HEK293 (cell line): Measurements from ENCODE around the gene DNAJB5.
A peak's percentile ranks its signal among the peaks of the same experiment; 100 is the strongest.

Source experiments
- GFI1B ChIP-seq: fragments of 450-650 bp; formaldehyde crosslinking; IDR thresholded peaks from 2 replicates; pipeline ENCODE4 v1.5.1; 2016; ENCODE audit warnings: missing biosample characterization, missing genetic modification characterization
- GLI4 ChIP-seq: fragments of 450-650 bp; formaldehyde crosslinking; IDR thresholded peaks from 2 replicates; pipeline ENCODE4 v1.5.1; 2016; ENCODE audit warnings: missing biosample characterization, missing genetic modification characterization
- HIC1 ChIP-seq: fragments of 450-650 bp; formaldehyde crosslinking; IDR thresholded peaks from 2 replicates; pipeline ENCODE4 v1.5.1; 2016; ENCODE audit warnings: missing biosample characterization, missing genetic modification characterization
- IKZF3 ChIP-seq: fragments of 450-650 bp; IDR thresholded peaks from 2 replicates; pipeline ENCODE4 v1.5.0; 2018; ENCODE audit warnings: missing biosample characterization, mild to moderate bottlenecking, missing genetic modification characterization, moderate library complexity
- KLF10 ChIP-seq: fragments of 450-650 bp; IDR thresholded peaks from 2 replicates; pipeline ENCODE4 v1.5.1; 2018; ENCODE audit warnings: missing biosample characterization, mild to moderate bottlenecking, missing genetic modification characterization
- KLF7 ChIP-seq: fragments of 450-650 bp; formaldehyde crosslinking; IDR thresholded peaks from 2 replicates; pipeline ENCODE4 v1.5.1; 2016; ENCODE audit warnings: missing biosample characterization, missing genetic modification characterization, borderline replicate concordance
- MEIS1 ChIP-seq: sonication (generic); formaldehyde crosslinking; IDR thresholded peaks from 2 replicates; pipeline ENCODE4 v1.8.1; 2022; ENCODE audit warnings: missing genetic modification reagents, mild to moderate bottlenecking, borderline replicate concordance
- PRDM1 ChIP-seq: fragments of 450-650 bp; formaldehyde crosslinking; IDR thresholded peaks from 2 replicates; pipeline ENCODE4; 2016; ENCODE audit warnings: missing biosample characterization, missing genetic modification characterization
- PRDM10 ChIP-seq: fragments of 450-650 bp; formaldehyde crosslinking; IDR thresholded peaks from 2 replicates; pipeline ENCODE4 v1.5.1; 2016; ENCODE audit warnings: missing biosample characterization, missing genetic modification characterization
- REST ChIP-seq: fragments of 450-650 bp; formaldehyde crosslinking; IDR thresholded peaks from 2 replicates; pipeline ENCODE4 v1.5.1; 2016; ENCODE audit warnings: missing biosample characterization, missing genetic modification characterization
- SP7 ChIP-seq: fragments of 450-650 bp; formaldehyde crosslinking; IDR thresholded peaks from 2 replicates; pipeline ENCODE4 v1.5.1; 2016; ENCODE audit warnings: missing biosample characterization, missing genetic modification characterization
- ZBTB20 ChIP-seq: fragments of 450-650 bp; formaldehyde crosslinking; IDR thresholded peaks from 2 replicates; pipeline ENCODE4 v1.5.1; 2016; ENCODE audit warnings: missing biosample characterization, missing genetic modification characterization
- ZBTB26 ChIP-seq: fragments of 450-650 bp; formaldehyde crosslinking; optimal IDR thresholded peaks from 2 replicates; pipeline ENCODE3; 2016; ENCODE audit warnings: missing biosample characterization, mild to moderate bottlenecking, missing genetic modification characterization
- ZFP41 ChIP-seq: fragments of 450-650 bp; formaldehyde crosslinking; IDR thresholded peaks from 2 replicates; pipeline ENCODE4 v1.5.1; 2016; ENCODE audit warnings: missing biosample characterization, missing genetic modification characterization, borderline replicate concordance
- ZNF24 ChIP-seq: fragments of 450-650 bp; formaldehyde crosslinking; IDR thresholded peaks from 2 replicates; pipeline ENCODE4 v1.5.1; 2016; ENCODE audit warnings: missing biosample characterization, missing genetic modification characterization
- ZNF335 ChIP-seq: fragments of 450-650 bp; formaldehyde crosslinking; conservative IDR thresholded peaks from 2 replicates; pipeline ENCODE4 v1.5.1; 2016; ENCODE audit warnings: missing biosample characterization, missing genetic modification characterization
- ZNF354C ChIP-seq: fragments of 450-650 bp; formaldehyde crosslinking; IDR thresholded peaks from 2 replicates; pipeline ENCODE4 v1.5.1; 2016; ENCODE audit warnings: missing biosample characterization, missing genetic modification characterization, low read depth, borderline replicate concordance
- ZNF366 ChIP-seq: fragments of 450-650 bp; formaldehyde crosslinking; conservative IDR thresholded peaks from 2 replicates; pipeline ENCODE4 v1.5.1; 2016; ENCODE audit warnings: missing biosample characterization, missing genetic modification characterization
- ZNF391 ChIP-seq: fragments of 450-650 bp; formaldehyde crosslinking; IDR thresholded peaks from 2 replicates; pipeline ENCODE4 v1.5.1; 2016; ENCODE audit warnings: low read depth, missing biosample characterization, missing genetic modification characterization, borderline replicate concordance
- ZNF398 ChIP-seq: fragments of 450-650 bp; formaldehyde crosslinking; IDR thresholded peaks from 2 replicates; pipeline ENCODE4 v1.5.1; 2017; ENCODE audit warnings: missing biosample characterization, missing genetic modification characterization
- ZNF645 ChIP-seq: fragments of 450-650 bp; formaldehyde crosslinking; IDR thresholded peaks from 2 replicates; pipeline ENCODE4; 2016; ENCODE audit warnings: missing biosample characterization, missing genetic modification characterization
- ZNF654 ChIP-seq: fragments of 450-650 bp; formaldehyde crosslinking; IDR thresholded peaks from 2 replicates; pipeline ENCODE4 v1.5.1; 2016; ENCODE audit warnings: low read depth, missing biosample characterization, missing genetic modification characterization
- ZNF670 ChIP-seq: fragments of 450-650 bp; formaldehyde crosslinking; IDR thresholded peaks from 2 replicates; pipeline ENCODE4 v1.5.1; 2016; ENCODE audit warnings: missing biosample characterization, missing genetic modification characterization, low read depth
- ZNF785 ChIP-seq: fragments of 450-650 bp; formaldehyde crosslinking; IDR thresholded peaks from 2 replicates; pipeline ENCODE4 v1.5.1; 2016; ENCODE audit warnings: missing biosample characterization, missing genetic modification characterization
- ZNF843 ChIP-seq: fragments of 450-650 bp; formaldehyde crosslinking; IDR thresholded peaks from 2 replicates; pipeline ENCODE4 v1.5.1; 2016; ENCODE audit warnings: missing biosample characterization, missing genetic modification characterization
- ZSCAN30 ChIP-seq: fragments of 450-650 bp; IDR thresholded peaks from 2 replicates; pipeline ENCODE4 v1.5.1; 2018; ENCODE audit warnings: missing biosample characterization, mild to moderate bottlenecking, missing genetic modification characterization, moderate library complexity

The DNAJB5 gene

GRCh38 chr9:34994260-34994899 is 4.8 kb downstream of the DNAJB5 start (continued):
- TF ChIP-seq ZNF843 (tag by site-specific recombination) (no peak), ZNF785 (tag by site-specific recombination) (no peak), ZBTB26 (tag by site-specific recombination) (no peak), PRDM1 (tag by site-specific recombination) (no peak), ZNF645 (tag by site-specific recombination) (no peak), KLF7 (tag by site-specific recombination) (no peak), KLF10 (tag by site-specific recombination) (no peak), GFI1B (tag by site-specific recombination) (no peak), REST (no peak), ZNF391 (no peak), ZNF398 (tag by site-specific recombination) (no peak), SP7 (no peak), ZNF654 (tag by site-specific recombination) (peak; percentile 43), ZFP41 (tag by site-specific recombination) (no peak), ZNF670 (tag by site-specific recombination) (no peak), ZNF335 (tag by site-specific recombination) (peak; percentile 81), HIC1 (no peak), MEIS1 (CRISPR knock-in tag) (no peak), ZBTB20 (tag by site-specific recombination) (no peak), ZNF354C (no peak), IKZF3 (tag by site-specific recombination) (peak; percentile 51; the same call in 1 of the 2 replicates), GLI4 (tag by site-specific recombination) (no peak), ZNF24 (tag by site-specific recombination) (no peak), PRDM10 (0 out of 2 replicates have a peak, but pooled peaks have one; percentile 10), ZNF366 (peak; percentile 64), ZSCAN30 (no peak)
